HL-60 (cell line): ENCODE data around the gene HSPA14.

Experiments used
- GABPA ChIP-seq: IDR thresholded peaks from 2 replicates; pipeline ENCODE4 v1.6.1; 2012; ENCODE audit warnings: low read depth
- POLR2AphosphoS5 ChIP-seq: IDR thresholded peaks from 2 replicates; pipeline ENCODE4 v1.6.1; 2012; ENCODE audit warnings: low read depth
- SPI1 ChIP-seq: IDR thresholded peaks from 2 replicates; pipeline ENCODE4 v1.6.1; 2012; ENCODE audit warnings: low read depth, mild to moderate bottlenecking, borderline replicate concordance
- TF ChIP-seq, protein P1 (sequence below): IDR thresholded peaks from one replicate; pipeline ENCODE4 v1.5.1; 2011; ENCODE audit warnings: low read length, control low read depth, inconsistent platforms; ENCODE audit not compliant: insufficient read depth
- TF ChIP-seq, protein P2 (sequence below): IDR thresholded peaks from 2 replicates; pipeline ENCODE4 v1.6.1; 2012; ENCODE audit warnings: low read depth; ENCODE audit not compliant: insufficient replicate concordance

DNA sequence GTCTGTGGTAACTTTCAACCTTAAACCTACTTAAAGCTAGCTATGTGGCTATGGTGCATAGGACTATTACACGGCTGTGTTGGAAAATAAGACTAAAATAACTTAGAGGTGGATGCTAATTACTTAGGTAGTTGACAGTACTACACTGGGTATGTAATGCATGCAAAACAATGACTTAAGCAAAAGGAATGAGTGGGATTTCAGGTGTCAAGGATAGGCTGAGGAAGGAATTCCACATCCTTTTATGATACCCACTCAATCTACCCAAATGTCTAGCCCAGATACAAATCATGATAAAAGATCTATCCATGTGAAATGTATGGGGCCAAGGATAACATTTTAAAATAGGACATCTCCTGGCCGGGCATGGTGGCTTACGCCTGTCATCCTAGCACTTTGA, 14.1 kb upstream of the HSPA14 start:
- TF ChIP-seq, protein P1, sequence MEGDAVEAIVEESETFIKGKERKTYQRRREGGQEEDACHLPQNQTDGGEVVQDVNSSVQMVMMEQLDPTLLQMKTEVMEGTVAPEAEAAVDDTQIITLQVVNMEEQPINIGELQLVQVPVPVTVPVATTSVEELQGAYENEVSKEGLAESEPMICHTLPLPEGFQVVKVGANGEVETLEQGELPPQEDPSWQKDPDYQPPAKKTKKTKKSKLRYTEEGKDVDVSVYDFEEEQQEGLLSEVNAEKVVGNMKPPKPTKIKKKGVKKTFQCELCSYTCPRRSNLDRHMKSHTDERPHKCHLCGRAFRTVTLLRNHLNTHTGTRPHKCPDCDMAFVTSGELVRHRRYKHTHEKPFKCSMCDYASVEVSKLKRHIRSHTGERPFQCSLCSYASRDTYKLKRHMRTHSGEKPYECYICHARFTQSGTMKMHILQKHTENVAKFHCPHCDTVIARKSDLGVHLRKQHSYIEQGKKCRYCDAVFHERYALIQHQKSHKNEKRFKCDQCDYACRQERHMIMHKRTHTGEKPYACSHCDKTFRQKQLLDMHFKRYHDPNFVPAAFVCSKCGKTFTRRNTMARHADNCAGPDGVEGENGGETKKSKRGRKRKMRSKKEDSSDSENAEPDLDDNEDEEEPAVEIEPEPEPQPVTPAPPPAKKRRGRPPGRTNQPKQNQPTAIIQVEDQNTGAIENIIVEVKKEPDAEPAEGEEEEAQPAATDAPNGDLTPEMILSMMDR = no peak
- TF ChIP-seq, protein P2, sequence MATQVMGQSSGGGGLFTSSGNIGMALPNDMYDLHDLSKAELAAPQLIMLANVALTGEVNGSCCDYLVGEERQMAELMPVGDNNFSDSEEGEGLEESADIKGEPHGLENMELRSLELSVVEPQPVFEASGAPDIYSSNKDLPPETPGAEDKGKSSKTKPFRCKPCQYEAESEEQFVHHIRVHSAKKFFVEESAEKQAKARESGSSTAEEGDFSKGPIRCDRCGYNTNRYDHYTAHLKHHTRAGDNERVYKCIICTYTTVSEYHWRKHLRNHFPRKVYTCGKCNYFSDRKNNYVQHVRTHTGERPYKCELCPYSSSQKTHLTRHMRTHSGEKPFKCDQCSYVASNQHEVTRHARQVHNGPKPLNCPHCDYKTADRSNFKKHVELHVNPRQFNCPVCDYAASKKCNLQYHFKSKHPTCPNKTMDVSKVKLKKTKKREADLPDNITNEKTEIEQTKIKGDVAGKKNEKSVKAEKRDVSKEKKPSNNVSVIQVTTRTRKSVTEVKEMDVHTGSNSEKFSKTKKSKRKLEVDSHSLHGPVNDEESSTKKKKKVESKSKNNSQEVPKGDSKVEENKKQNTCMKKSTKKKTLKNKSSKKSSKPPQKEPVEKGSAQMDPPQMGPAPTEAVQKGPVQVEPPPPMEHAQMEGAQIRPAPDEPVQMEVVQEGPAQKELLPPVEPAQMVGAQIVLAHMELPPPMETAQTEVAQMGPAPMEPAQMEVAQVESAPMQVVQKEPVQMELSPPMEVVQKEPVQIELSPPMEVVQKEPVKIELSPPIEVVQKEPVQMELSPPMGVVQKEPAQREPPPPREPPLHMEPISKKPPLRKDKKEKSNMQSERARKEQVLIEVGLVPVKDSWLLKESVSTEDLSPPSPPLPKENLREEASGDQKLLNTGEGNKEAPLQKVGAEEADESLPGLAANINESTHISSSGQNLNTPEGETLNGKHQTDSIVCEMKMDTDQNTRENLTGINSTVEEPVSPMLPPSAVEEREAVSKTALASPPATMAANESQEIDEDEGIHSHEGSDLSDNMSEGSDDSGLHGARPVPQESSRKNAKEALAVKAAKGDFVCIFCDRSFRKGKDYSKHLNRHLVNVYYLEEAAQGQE = no peak
- TF ChIP-seq SPI1 (no peak), POLR2AphosphoS5 (no peak), GABPA (no peak)
